Upper lobe of right lung (tissue), 1 donor: ENCODE data around the gene OR14K1. TPM values are rescaled to one million over a fixed set of nuclear protein-coding genes. Genes with fewer than 3 reads are reported as not detected.
A peak's percentile ranks its signal among the peaks of the same experiment; 100 is the strongest.
"Not testable (repeated sequence)": the region's sequence is repeated elsewhere in the genome, so short reads cannot be mapped to it uniquely, and the experiment has no call there.

Experiments used
- ATAC-seq: fragments of 200-7000 bp; cut with Tn5 transposase; one replicate; pipeline ENCODE4 v1.9.1; 2020; ENCODE audit warnings: mild to moderate bottlenecking, moderate library complexity
- DNase-seq: peaks from one replicate; pipeline ENCODE4 v3.0.0-alpha.2; 2020
- H3K27ac ChIP-seq: fragments of 200-600 bp; one replicate; pipeline ENCODE4 v1.8.0; 2022
- H3K27me3 ChIP-seq: fragments of 200-600 bp; one replicate; pipeline ENCODE4 v1.8.0; 2022; ENCODE audit warnings: mild to moderate bottlenecking
- H3K36me3 ChIP-seq: fragments of 200-600 bp; one replicate; pipeline ENCODE4 v1.8.0; 2022
- H3K4me1 ChIP-seq: fragments of 200-600 bp; one replicate; pipeline ENCODE4 v1.8.0; 2022
- H3K4me3 ChIP-seq: fragments of 200-600 bp; one replicate; pipeline ENCODE4 v1.8.0; 2022; ENCODE audit warnings: mild to moderate bottlenecking
- H3K9me3 ChIP-seq: fragments of 200-600 bp; one replicate; pipeline ENCODE4 v1.8.0; 2022
- CTCF ChIP-seq: fragments of 200-600 bp; IDR thresholded peaks from one replicate; pipeline ENCODE4 v1.8.0; 2022; ENCODE audit warnings: antibody characterized with exemption
- intact Hi-C: fragments of 100-400 bp; cut with DNase I; formaldehyde crosslinking; loops from one replicate; pipeline ENCODE4 v1.11.0; 2022
- total RNA-seq: library from RNA; stranded (reverse); fragmentation: NEBNext Ultra II Directional; extraction: Animal tissue kit (Norgen Biotek cat#: 25700); gene quantifications from one replicate; pipeline ENCODE4 v1.2.1, GENCODE V29; 2021
- donor health status: DM: no; HTN: yes; CAD: no; lungs with severe emphysema.

The OR14K1 gene
- total RNA-seq, 1 donor from 2014 or later, result not detected

- no peak for ATAC-seq
- no peaks in the 10 kb centered on the region for H3K27me3 ChIP-seq
- H3K36me3 ChIP-seq, result no peaks in the 10 kb centered on the region
- TF ChIP-seq CTCF, result no peak
- DNase-seq, result no peak
- intact Hi-C loops, result no loop called here
- no peaks in the 10 kb centered on the region for H3K9me3 ChIP-seq
- H3K4me3 ChIP-seq, result no peak overlapping the region
- no peaks in the 10 kb centered on the region for H3K4me1 ChIP-seq
- no peak overlapping the region for H3K27ac ChIP-seq
Measured at GRCh38 chr1:247740721-247741120, 2.3 kb downstream of the OR14K1 start.

DNA sequence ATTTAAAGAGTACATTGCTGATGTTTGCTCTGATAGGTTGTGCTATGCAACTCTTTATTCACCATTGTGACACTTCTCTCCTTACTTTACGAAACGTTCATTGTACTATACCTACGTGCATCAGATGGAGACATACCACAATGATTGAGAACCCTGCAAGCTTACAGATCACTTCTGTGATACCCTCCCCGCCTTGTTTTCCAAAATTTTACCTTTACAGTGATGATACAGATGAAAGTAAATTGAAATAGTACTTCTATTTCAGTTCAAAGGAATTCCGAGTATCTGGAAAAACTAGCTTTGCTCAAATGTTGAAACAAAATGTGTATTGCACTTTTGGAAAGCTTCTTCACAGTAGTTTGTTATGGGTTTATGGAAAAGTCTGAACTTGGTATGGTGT is 3.3 kb downstream of the OR14K1 start:
- ATAC-seq, result no peak
- Histone ChIP-seq H3K4me1 (no peaks in the 10 kb centered on the region), H3K36me3 (no peaks in the 10 kb centered on the region), H3K27me3 (no peaks in the 10 kb centered on the region), H3K4me3 (no peak overlapping the region), H3K27ac (no peak overlapping the region), H3K9me3 (no peaks in the 10 kb centered on the region)
- TF ChIP-seq CTCF, result no peak
- intact Hi-C loops, result no loop called here
- no peak for DNase-seq

- H3K4me3 ChIP-seq, H3K9me3 ChIP-seq, DNase-seq, H3K27me3 ChIP-seq, H3K27ac ChIP-seq, H3K36me3 ChIP-seq, H3K4me1 ChIP-seq, intact Hi-C loops: not testable (repeated sequence)
- peak; percentile 62 for ATAC-seq
Measured at GRCh38 chr1:247742215-247742760, 3.9 kb downstream of the OR14K1 start.

GRCh38 chr1:247746391-247746935 is 8.0 kb downstream of the OR14K1 start:
- Histone ChIP-seq H3K27me3 (no peaks in the 10 kb centered on the region), H3K36me3 (no peaks in the 10 kb centered on the region), H3K4me3 (no peak overlapping the region), H3K27ac (no peak overlapping the region), H3K4me1 (no peaks in the 10 kb centered on the region), H3K9me3 (no peaks in the 10 kb centered on the region)
- ATAC-seq (peak; percentile 58), DNase-seq (no peak)
- intact Hi-C loops, result no loop called here
- no peak for TF ChIP-seq CTCF

DNA sequence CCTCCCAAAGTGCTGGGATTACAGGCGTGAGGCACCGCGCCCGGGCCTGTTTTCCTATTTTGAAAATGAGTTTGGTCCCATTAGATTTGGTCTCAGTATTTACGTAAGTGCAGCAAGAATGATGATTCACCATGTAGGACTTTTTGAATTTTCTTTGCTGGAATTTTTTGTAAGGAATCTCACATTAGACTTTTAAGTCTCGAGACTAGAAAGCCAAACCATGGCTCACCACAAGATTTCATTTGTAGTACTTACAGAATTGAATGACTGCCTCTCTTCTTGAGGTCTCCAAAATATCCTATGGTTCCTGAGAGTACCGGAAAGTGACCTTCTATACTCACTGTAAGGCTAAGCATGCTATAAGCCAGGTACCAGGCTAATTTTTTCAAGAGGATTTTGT is 9.2 kb downstream of the OR14K1 start:
- no peaks in the 10 kb centered on the region for H3K27me3 ChIP-seq
- H3K27ac ChIP-seq, result no peak overlapping the region
- intact Hi-C loops, result no loop called here
- H3K36me3 ChIP-seq, result no peaks in the 10 kb centered on the region
- ATAC-seq (no peak), DNase-seq (no peak)
- no peak overlapping the region for H3K4me3 ChIP-seq
- TF ChIP-seq CTCF, result no peak
- H3K9me3 ChIP-seq, result no peaks in the 10 kb centered on the region
- no peaks in the 10 kb centered on the region for H3K4me1 ChIP-seq

GRCh38 chr1:247748041-247748440 is 9.6 kb downstream of the OR14K1 start, which contains the start of gene OR14A2:
OR14A2 (minus strand) TSS chr1:247748141.
- intact Hi-C loops, result no loop called here
- Histone ChIP-seq H3K4me1 (no peaks in the 10 kb centered on the region), H3K27ac (no peak within 1 kb of the TSS), H3K36me3 (no peaks in the 10 kb centered on the region), H3K27me3 (no peaks in the 10 kb centered on the region), H3K9me3 (no peaks in the 10 kb centered on the region), H3K4me3 (no peak within 1 kb of the TSS)
- no peak for TF ChIP-seq CTCF
- no peak for ATAC-seq
- no peak for DNase-seq
